Colonic mucosa (tissue), 4 donors: Measurements from ENCODE around the gene ANTXR1. TPM values are rescaled to one million over a fixed set of nuclear protein-coding genes. Genes with fewer than 3 reads are reported as not detected.

Source experiments
- DNase-seq: peaks from one replicate; pipeline ENCODE4 v3.0.0-alpha.2; 2020
- H3K27ac ChIP-seq: fragments of 200-600 bp; one replicate; pipeline ENCODE4 v1.8.0; 2021
- H3K27me3 ChIP-seq: fragments of 200-600 bp; one replicate; pipeline ENCODE4 v1.8.0; 2021
- H3K36me3 ChIP-seq: fragments of 200-600 bp; one replicate; pipeline ENCODE4 v1.8.0; 2021
- H3K4me1 ChIP-seq: fragments of 200-600 bp; one replicate; pipeline ENCODE4 v1.8.0; 2021; ENCODE audit warnings: mild to moderate bottlenecking
- H3K4me3 ChIP-seq: fragments of 200-600 bp; one replicate; pipeline ENCODE4 v1.8.0; 2021
- H3K9ac ChIP-seq, 2 donors: one replicate each; pipeline ENCODE4 v1.7.0; 2013; ENCODE audit warnings: control low read depth in 2 of 2, low read depth in 2 of 2, low read length in 2 of 2
- H3K9me3 ChIP-seq: fragments of 200-600 bp; one replicate; pipeline ENCODE4 v1.8.0; 2021
- intact Hi-C: fragments of 100-400 bp; cut with DNase I; formaldehyde crosslinking; loops from one replicate; pipeline ENCODE4 v1.14.1; 2022
- total RNA-seq, 2 donors: library from RNA; stranded (reverse); fragmentation: NEBNext Ultra II Directional in 1 of 2; extraction: Animal tissue kit (Norgen Biotek cat#: 25700) in 1 of 2; gene quantifications; one replicate each; pipeline ENCODE4 v1.2.1, GENCODE V29; 2021
- TF ChIP-seq, protein P1 (sequence below): fragments of 200-600 bp; IDR thresholded peaks from one replicate; pipeline ENCODE4 v1.8.0; 2022; ENCODE audit warnings: antibody characterized with exemption, mild to moderate bottlenecking
- donor health status: healthy.
- donor health status: DM: no; HTN: no; CAD: no.
- donor health status: DM: no; HTN: no; CAD: no.

ANTXR1 gene
- total RNA-seq, 2 donors from 2014 or later: 8.1 to 17.0 TPM

DNA sequence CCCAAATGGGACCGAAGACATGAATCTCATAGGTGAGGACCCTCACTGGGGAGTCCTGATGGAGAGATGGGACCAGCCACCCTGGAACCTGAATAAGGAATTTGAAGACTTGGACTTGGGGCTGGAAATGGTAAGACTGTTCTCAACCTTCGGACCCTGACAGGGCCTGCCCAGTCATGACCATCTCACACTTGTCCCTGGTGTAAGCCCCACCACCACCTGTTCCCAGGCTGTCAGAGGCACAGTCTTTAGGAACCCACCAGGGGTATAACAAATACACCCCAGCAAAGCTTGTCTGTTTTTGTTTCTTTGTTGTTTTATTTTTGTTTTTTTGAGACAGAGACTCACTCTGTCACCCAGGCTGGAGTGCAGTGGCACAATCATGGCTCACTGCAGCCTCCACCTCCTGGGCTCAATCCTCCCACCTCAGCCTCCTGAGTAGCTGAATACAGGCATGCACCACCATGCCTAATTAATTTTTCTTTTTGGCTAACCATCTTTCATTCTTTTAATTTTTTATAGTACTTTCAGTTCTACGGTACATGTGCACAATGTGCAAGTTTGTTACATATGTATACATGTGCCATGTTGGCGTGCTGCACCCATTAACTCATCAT lies 267.9 kb downstream of the ANTXR1 start:
- no peaks in the 10 kb centered on the region for H3K27me3 ChIP-seq
- H3K9me3 ChIP-seq: no peaks in the 10 kb centered on the region
- intact Hi-C loops: no loop called here
- no peak overlapping the region for H3K9ac ChIP-seq
- H3K4me1 ChIP-seq: no peaks in the 10 kb centered on the region
- no peaks in the 10 kb centered on the region for H3K36me3 ChIP-seq
- TF ChIP-seq, protein P1, sequence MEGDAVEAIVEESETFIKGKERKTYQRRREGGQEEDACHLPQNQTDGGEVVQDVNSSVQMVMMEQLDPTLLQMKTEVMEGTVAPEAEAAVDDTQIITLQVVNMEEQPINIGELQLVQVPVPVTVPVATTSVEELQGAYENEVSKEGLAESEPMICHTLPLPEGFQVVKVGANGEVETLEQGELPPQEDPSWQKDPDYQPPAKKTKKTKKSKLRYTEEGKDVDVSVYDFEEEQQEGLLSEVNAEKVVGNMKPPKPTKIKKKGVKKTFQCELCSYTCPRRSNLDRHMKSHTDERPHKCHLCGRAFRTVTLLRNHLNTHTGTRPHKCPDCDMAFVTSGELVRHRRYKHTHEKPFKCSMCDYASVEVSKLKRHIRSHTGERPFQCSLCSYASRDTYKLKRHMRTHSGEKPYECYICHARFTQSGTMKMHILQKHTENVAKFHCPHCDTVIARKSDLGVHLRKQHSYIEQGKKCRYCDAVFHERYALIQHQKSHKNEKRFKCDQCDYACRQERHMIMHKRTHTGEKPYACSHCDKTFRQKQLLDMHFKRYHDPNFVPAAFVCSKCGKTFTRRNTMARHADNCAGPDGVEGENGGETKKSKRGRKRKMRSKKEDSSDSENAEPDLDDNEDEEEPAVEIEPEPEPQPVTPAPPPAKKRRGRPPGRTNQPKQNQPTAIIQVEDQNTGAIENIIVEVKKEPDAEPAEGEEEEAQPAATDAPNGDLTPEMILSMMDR: no peak
- no peak overlapping the region for H3K27ac ChIP-seq
- no peak overlapping the region for H3K4me3 ChIP-seq
- DNase-seq: no peak

DNA sequence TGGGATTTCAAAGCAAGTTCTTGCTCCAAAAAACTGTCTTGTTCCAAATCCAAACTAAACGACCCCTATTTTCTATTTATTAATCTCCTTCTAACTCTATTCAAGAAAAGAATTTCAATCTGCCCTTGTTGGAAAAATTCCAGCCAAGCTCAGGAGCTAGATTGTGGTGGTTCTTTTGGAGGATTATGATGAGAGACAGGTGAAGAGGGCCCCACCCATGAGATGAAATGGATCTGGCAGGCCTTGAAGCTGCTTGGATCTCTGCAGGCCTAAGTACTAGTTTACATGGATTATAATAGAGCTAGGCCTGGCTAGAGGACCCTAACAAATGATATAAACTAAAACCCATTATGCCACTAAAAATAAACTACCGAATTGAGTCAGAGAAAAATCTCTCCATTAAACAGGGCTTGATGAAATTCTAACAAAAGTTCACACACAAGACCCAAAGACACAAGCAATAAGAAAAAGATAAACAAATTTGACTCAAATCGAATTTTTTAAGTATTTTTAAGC lies 272.5 kb downstream of the ANTXR1 start:
- H3K4me3 ChIP-seq: no peak overlapping the region
- intact Hi-C loops: no loop called here

DNA sequence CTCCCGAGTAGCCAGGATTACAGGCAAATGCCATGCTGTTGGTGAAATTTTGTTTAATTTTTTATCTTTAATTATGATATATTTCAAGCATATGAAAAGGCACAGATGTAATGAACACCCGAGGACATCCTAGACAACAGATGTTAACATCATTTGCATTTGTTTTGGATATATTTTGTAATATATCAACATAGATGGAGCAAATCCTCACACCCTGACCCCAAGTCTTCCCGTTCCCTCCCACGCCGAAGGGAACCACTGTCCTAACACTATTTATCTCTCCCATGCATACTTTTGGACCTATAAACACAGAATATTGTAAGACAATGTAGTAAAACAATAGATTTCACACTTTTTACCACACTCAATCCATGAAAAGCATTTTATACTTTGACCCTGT lies 274.6 kb downstream of the ANTXR1 start:
- no peaks in the 10 kb centered on the region for H3K9me3 ChIP-seq
- H3K4me3 ChIP-seq: no peak overlapping the region
- H3K4me1 ChIP-seq: no peaks in the 10 kb centered on the region
- no peak for DNase-seq
- intact Hi-C loops: no loop called here
- no peak overlapping the region for H3K27ac ChIP-seq
- H3K27me3 ChIP-seq: no peaks in the 10 kb centered on the region
- TF ChIP-seq, protein P1: no peak
- no peak overlapping the region for H3K9ac ChIP-seq
- H3K36me3 ChIP-seq: no peaks in the 10 kb centered on the region

More for the DNA sequence above, 272.5 kb downstream of the ANTXR1 start:
- Histone ChIP-seq H3K4me1 (no peaks in the 10 kb centered on the region), H3K27ac (no peak overlapping the region), H3K9me3 (no peaks in the 10 kb centered on the region), H3K27me3 (no peaks in the 10 kb centered on the region), H3K9ac (no peak overlapping the region), H3K36me3 (no peaks in the 10 kb centered on the region)
- TF ChIP-seq, protein P1: no peak
- DNase-seq: no peak

DNA sequence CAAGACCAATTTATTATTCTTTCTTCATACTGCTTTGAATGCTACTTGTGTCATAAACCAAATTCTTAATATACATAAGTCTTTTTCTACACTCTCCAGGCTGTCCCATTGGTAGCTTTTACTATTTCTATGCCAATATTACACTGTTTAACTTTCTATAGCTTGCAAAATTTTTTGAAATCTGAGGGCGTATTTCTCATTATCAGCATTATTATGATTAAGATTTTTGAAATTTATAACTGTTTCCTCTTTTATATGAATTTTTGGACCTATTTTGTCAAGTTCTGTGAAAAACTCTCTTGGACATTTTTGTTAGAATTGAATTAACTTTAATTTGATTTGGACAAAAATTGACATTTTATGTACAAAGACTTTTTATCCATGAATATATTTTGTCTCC lies 275.4 kb downstream of the ANTXR1 start:
- TF ChIP-seq, protein P1: no peak
- Histone ChIP-seq H3K9me3 (no peaks in the 10 kb centered on the region), H3K36me3 (no peaks in the 10 kb centered on the region), H3K4me1 (no peaks in the 10 kb centered on the region), H3K4me3 (no peak overlapping the region), H3K27me3 (no peaks in the 10 kb centered on the region), H3K9ac (no peak overlapping the region), H3K27ac (no peak overlapping the region)
- intact Hi-C loops: no loop called here
- no peak for DNase-seq

DNA sequence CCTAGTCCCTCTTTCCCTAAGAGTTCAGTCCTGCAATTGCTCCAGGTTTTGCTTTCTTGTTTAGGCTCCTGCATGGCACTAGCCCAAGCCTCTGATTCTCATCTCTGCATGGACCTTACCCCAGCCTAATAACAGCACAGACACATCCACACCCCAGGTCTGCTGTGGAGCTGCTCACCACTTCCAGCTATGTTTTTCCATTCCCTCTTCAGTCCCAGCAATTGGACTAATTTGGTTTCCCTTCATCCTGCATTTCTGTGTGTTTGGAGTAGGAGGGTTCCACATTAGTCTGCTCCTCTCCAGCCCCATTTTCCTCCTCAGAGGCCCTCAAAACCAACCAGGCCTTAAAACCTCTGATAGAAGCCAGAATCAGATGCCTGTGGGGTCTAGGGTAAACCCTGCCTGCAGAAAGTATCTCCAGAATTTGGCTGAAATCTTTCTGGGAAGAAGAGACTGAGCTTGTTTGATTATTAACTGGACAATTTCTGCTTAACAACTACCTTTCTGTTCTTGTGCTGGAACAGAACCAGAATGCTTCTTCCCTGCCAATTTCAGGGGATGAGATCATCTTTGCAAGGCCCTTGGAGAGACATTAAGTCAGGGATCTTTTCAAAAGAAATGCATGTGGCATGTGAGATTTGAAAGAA lies 278.1 kb downstream of the ANTXR1 start:
- Histone ChIP-seq H3K9me3 (no peaks in the 10 kb centered on the region), H3K36me3 (no peaks in the 10 kb centered on the region), H3K27ac (no peak overlapping the region), H3K4me1 (no peaks in the 10 kb centered on the region), H3K4me3 (no peak overlapping the region), H3K27me3 (no peaks in the 10 kb centered on the region), H3K9ac (no peak overlapping the region)
- intact Hi-C loops: no loop called here
- TF ChIP-seq, protein P1: no peak
- DNase-seq: no peak
